Skeletal muscle tissue (tissue), 4 donors: ENCODE data around the gene CAMK1D. TPM values are rescaled to one million over a fixed set of nuclear protein-coding genes. Genes with fewer than 3 reads are reported as not detected.
A peak's percentile ranks its signal among the peaks of the same experiment; 100 is the strongest.

Experiments used
- H3K27ac ChIP-seq: one replicate; pipeline ENCODE4 v1.7.0; 2013; ENCODE audit warnings: mild to moderate bottlenecking, low read depth, low read length, inconsistent platforms
- H3K27me3 ChIP-seq, 3 donors: one replicate each; pipeline ENCODE4 v1.7.0; 2013; ENCODE audit warnings: low read length in 3 of 3; ENCODE audit not compliant: control insufficient read depth in 3 of 3, insufficient read depth in 3 of 3
- H3K36me3 ChIP-seq, 3 donors: one replicate each; pipeline ENCODE4 v1.7.0; 2013; ENCODE audit warnings: low read length in 3 of 3; ENCODE audit not compliant: control insufficient read depth in 3 of 3, insufficient read depth in 3 of 3
- H3K4me1 ChIP-seq, 3 donors: one replicate each; pipeline ENCODE4 v1.7.0; 2013; ENCODE audit warnings: low read length in 3 of 3, mild to moderate bottlenecking in 3 of 3; ENCODE audit not compliant: control insufficient read depth in 3 of 3, insufficient read depth in 3 of 3
- H3K4me3 ChIP-seq, 3 donors: one replicate each; pipeline ENCODE4 v1.7.0; 2013; ENCODE audit warnings: low read length in 3 of 3
- H3K9ac ChIP-seq, 3 donors: one replicate each; pipeline ENCODE4 v1.7.0; 2013; ENCODE audit warnings: low read length in 3 of 3, mild to moderate bottlenecking in 3 of 3, moderate library complexity in 2 of 3, low read depth in 1 of 3
- H3K9me3 ChIP-seq, 3 donors: one replicate each; pipeline ENCODE4 v1.7.0; 2013; ENCODE audit warnings: low read length in 3 of 3; ENCODE audit not compliant: control insufficient read depth in 3 of 3
- total RNA-seq: library from RNA; depleted of rRNA; stranded (reverse); fragments of >200 nt; gene quantifications from one replicate; pipeline ENCODE4 v1.2.3, GENCODE V29; 2014
- donor health status: Osteomylitis.

Gene CAMK1D
- total RNA-seq, 1 donor from 2014 or later = 2.1 TPM

DNA sequence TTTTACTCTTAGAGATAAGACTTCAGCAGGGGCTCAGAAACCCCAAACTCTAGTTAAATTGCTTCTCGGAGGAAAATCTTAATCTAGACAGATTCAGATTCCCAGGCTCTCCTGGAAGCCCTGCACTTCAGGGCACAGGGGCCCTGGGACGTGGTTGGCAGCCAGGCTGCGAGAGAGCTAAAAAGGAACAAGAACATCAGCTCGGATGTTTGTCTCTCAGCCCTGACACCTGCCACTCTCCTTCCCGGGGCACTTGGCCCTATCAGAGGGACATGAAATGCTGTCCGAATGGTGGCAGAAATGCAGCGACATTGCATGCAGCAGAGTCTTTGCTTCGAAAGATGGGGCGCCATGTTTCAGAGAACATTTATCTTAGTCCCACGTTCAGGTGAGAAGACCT, 485.4 kb downstream of the CAMK1D start:
- no peaks in the 10 kb centered on the region for H3K9me3 ChIP-seq
- no peak overlapping the region for H3K9ac ChIP-seq
- peaks cover 2% of the 10 kb centered on the region in 3 donors for H3K4me1 ChIP-seq
- H3K4me3 ChIP-seq = no peak overlapping the region
- no peaks in the 10 kb centered on the region for H3K27me3 ChIP-seq
- H3K36me3 ChIP-seq = peaks cover 0 to 2% (median 0%) of the 10 kb centered on the region in 3 donors
- H3K27ac ChIP-seq = no peak overlapping the region

DNA sequence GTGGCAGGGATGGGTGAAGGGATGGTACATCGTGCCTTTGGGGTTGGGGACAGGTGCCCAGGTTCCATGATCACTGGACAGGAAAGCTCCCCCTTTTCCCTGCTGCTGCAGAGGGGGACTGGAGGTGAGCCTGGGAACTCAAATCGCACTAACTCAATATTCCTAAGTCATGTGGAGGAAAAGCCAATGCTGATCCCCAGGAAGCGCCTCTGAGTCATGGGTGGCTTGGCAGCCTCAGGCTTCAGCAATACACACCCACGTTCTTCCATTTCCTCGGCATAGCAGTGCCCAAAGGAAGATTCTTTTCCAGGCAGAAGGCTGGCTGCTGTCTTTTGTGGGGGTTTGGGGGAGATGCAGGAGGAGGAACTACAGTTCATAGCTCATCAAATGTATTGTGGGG, 486.4 kb downstream of the CAMK1D start:
- Histone ChIP-seq H3K9me3 (no peaks in the 10 kb centered on the region), H3K4me3 (no peak overlapping the region), H3K36me3 (peaks cover 0 to 2% (median 0%) of the 10 kb centered on the region in 3 donors), H3K4me1 (peaks cover 5 to 6% (median 6%) of the 10 kb centered on the region in 3 donors), H3K27me3 (no peaks in the 10 kb centered on the region), H3K27ac (no peak overlapping the region), H3K9ac (no peak overlapping the region)

DNA sequence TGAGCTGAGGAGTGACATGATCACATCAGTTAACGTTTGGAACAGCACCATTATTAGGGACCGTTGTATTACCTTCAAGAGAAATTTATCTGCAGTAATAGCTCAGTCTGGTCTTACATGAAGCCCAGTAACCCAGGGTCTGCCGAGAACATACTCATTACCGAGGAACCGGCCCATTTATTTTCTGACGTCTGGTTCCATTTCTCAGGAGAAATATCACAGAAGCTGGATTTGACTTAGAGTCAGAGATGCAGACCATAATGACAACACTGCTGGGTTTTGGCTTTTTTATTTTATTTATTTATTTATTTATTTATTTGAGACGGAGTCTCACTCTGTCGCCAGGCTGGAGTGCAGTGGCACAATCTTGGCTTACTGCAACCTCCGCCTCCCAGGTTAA, 489.0 kb downstream of the CAMK1D start:
- H3K4me1 ChIP-seq = peaks cover 5 to 8% (median 6%) of the 10 kb centered on the region in 3 donors
- H3K36me3 ChIP-seq = no peaks in the 10 kb centered on the region
- no peaks in the 10 kb centered on the region for H3K9me3 ChIP-seq
- H3K9ac ChIP-seq = no peak overlapping the region
- no peaks in the 10 kb centered on the region for H3K27me3 ChIP-seq
- no peak overlapping the region for H3K27ac ChIP-seq
- no peak overlapping the region for H3K4me3 ChIP-seq

DNA sequence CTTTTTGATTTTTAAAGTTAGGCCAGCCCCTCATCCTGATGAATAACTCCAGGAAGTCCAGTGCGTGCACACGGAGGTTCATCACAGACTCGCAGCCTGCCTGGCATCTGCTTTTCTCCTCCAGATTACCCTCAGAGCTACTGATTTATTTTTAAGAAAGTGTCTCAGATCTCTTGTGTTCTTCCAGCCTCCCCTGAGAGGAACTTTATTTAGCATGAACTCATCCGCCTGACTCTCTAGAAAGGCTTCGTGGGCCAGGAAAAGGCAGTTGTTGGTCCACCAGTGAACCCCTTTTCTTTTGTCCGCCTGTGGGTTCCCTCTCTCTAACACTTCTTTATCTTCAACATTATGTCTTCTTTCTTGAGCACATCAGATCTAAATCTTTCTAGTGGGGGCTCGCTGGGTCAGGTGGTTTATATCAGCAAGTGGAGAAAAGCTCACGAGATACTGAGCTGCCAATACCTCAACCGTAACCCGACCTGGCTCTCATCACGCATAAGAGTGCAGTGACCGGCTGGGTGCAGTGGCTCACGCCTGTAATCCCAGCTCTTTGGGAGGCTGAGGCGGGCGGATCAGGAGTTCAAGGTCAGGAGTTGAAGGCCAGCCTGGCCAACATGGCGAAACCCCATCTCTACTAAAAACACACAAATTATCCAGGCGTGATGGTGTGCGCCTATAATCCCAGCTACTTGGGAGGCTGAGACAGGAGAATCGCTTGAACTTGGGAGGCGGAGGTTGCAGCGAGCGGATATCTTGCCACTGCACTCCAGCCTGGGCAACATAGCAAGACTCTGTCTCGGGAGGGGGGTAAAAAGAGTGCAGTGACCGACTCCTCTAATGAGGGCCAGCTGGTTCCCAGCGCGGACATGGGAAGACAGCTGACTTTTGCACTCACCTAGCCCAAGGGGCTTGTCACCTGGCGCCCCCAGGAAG, 489.9 kb downstream of the CAMK1D start:
- Histone ChIP-seq H3K36me3 (no peaks in the 10 kb centered on the region), H3K27ac (peak overlapping the region; percentile 25), H3K9me3 (no peaks in the 10 kb centered on the region), H3K27me3 (no peaks in the 10 kb centered on the region), H3K4me3 (no peak overlapping the region), H3K4me1 (peaks cover 5 to 8% (median 6%) of the 10 kb centered on the region in 3 donors), H3K9ac (no peak overlapping the region)

DNA sequence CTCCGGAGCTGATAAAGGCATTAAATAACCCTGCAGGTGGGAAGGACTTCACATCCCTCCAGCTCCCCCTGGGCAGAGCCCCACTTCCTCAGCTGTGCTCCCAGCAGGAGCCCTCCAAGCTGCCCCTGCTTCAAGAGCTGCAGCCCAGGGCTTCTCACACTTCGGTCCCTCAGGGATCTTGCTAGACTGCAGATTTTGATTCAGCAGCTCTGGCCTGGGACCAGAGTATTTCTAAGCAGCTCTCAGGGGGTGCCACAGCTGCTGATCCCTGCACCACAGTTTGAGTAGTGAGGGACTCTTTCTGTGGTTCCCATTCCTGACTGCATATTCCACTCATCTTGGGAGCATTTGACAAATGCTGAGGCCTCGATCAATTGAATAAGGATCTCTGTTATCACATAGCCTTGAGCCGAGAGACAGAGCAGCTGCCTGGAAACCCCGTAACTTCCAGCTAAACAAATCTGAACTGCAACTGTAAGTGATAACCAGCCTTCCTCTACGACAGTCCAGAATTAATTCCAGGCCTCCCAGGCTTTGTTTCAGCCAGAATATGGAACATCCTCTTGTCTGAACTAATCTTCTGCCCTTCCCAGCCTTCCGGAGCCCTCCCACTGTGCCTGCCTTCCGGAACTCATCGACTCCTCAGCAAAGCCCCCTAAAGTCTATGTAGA, 490.7 kb downstream of the CAMK1D start:
- Histone ChIP-seq H3K9me3 (no peaks in the 10 kb centered on the region), H3K4me1 (peaks cover 13% of the 10 kb centered on the region in 3 donors), H3K27me3 (no peaks in the 10 kb centered on the region), H3K4me3 (no peak overlapping the region), H3K36me3 (no peaks in the 10 kb centered on the region), H3K27ac (peak overlapping the region; percentile 25), H3K9ac (no peak overlapping the region)

DNA sequence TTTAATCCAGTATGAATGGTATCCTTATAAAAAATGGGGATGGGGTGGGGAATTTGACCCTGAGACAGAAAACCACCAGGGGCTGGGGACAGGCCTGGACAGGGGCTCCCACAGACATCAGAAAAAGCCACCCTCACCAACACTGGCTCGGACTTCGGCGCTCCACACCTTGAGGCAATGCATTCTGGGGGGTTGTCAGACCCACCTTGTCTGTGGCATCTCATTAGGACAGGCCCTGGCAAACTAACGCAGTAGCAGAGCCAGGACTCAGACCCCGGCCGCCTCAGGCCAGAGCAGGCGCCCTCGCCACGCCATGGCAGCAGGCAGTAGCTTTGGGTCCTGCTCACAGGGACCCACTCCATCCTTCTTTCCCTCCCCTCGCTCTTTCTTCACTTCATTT, 492.1 kb downstream of the CAMK1D start:
- Histone ChIP-seq H3K4me1 (peaks cover 13 to 16% (median 13%) of the 10 kb centered on the region in 3 donors), H3K4me3 (no peak overlapping the region), H3K27ac (no peak overlapping the region), H3K9ac (no peak overlapping the region), H3K9me3 (no peaks in the 10 kb centered on the region), H3K27me3 (no peaks in the 10 kb centered on the region), H3K36me3 (no peaks in the 10 kb centered on the region)

DNA sequence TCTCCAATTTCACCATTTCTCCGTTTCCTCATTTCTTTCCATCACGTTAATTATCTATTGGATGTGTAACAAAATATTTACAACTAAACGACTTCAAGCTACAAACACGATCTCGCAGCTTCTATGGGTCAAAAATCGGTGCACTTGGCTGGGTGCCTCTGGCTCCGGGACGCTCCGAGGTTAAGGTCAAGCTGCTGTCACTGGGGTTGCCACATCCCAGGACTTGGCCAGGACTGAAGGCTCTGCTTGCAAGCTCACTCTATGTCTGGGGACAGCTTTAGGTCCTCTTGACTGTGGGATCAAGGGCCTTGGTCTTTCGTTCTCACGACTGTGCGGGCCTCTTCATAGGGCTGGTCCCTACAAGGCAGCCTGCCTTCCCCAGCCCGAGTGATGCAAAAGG, 492.5 kb downstream of the CAMK1D start:
- Histone ChIP-seq H3K9me3 (no peaks in the 10 kb centered on the region), H3K4me3 (no peak overlapping the region)

DNA sequence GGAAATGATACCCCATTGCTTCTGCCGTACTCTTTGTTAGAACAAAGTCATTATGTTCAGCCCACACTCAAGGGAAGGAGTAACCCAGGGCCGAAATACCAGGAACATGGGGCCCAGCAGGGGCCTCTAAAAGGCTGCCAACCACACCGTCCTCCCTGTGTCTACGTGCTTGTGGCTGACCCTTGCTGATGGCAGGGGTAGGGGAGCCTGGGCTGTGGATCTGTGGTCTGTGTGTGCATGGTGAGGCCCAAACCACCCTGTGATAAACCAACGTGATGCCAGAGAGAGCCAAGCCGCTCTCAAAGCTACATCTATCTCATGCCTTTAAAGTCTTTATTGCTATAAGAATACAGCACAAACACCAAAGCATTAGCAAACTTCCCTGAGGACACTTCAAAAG, 493.0 kb downstream of the CAMK1D start:
- H3K9ac ChIP-seq = no peak overlapping the region

More for the DNA sequence above, 492.5 kb downstream of the CAMK1D start:
- H3K27ac ChIP-seq = no peak overlapping the region
- H3K9ac ChIP-seq = no peak overlapping the region
- H3K27me3 ChIP-seq = no peaks in the 10 kb centered on the region
- H3K4me1 ChIP-seq = peaks cover 13 to 16% (median 13%) of the 10 kb centered on the region in 3 donors
- no peaks in the 10 kb centered on the region for H3K36me3 ChIP-seq

DNA sequence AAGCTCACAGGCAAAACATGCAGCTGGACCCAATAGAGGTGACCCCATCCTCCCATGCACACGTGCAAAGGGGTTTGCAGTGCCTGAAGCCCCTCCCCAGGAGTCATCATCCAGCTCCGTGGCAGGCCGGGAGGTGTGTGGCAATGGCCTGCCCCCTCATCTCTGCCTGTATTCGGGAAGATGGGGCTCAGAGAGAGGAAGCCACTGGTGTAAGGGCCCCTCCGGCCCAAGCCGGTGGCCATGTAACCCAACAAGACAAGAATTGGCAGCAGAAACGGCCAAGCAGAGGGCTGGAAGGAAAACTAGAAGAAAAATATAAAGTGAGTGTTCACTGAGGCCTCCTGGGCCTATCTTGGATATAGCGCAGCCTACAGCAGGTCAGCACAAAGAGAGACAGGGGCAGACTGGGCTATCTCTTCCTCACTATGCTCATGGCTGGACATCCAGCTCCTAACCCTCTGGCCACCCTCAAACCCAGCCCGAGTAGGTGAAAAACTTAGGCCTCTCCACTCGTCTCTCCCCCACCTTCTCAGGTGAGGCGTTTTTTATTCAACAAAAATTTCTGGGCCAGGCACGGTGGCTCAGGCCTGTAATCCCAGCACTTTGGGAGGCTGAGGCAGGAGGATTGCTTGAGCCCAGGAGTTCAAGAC, 494.1 kb downstream of the CAMK1D start:
- Histone ChIP-seq H3K4me1 (peaks cover 13 to 16% (median 13%) of the 10 kb centered on the region in 3 donors), H3K4me3 (no peak overlapping the region), H3K27ac (no peak overlapping the region), H3K36me3 (no peaks in the 10 kb centered on the region), H3K9ac (no peak overlapping the region), H3K9me3 (no peaks in the 10 kb centered on the region), H3K27me3 (peaks cover 0 to 7% (median 5%) of the 10 kb centered on the region in 3 donors)

More for the DNA sequence above, 493.0 kb downstream of the CAMK1D start:
- Histone ChIP-seq H3K9me3 (no peaks in the 10 kb centered on the region), H3K36me3 (no peaks in the 10 kb centered on the region), H3K4me3 (no peak overlapping the region), H3K27me3 (peaks cover 0 to 2% (median under 1%) of the 10 kb centered on the region in 3 donors), H3K27ac (no peak overlapping the region), H3K4me1 (peaks cover 13 to 16% (median 13%) of the 10 kb centered on the region in 3 donors)
